ENCODE results near the gene LDAH.

DNA sequence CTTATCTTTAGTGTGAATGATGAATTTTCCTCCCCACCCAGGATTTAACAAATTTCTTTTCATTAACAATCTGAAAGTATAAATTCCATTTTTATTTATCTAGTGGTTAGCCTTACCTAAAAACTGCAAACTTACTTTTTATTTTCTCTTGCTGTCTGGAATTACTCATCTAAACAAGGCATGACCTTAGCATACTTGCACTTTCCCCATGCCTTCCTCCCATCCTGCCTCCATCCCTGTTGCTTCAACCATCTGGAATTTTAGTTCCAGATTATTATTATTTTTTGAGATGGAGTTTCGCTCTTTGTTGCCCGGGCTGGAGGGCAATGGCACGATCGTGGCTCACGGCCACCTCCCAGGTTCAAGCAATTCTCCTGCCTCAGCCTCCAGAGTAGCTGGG lies 120.3 kb downstream of the LDAH start:
- TF ChIP-seq CTCF (conservative IDR thresholded peaks at IDR 0.05): no peak
- no peak for TF ChIP-seq ZFX (IDR thresholded peaks at IDR 0.05)
